OCI-LY7 (cell line): ENCODE measurements around the gene C12orf42.

Experiments
- EZH2phosphoT487 ChIP-seq: fragments of 200-600 bp; sonication (generic); IDR thresholded peaks from 2 replicates; pipeline ENCODE4 v1.6.1; 2018; ENCODE audit warnings: low read depth, borderline replicate concordance, mild to moderate bottlenecking, mixed run types, antibody characterized with exemption, low read length, moderate library complexity, mixed read lengths
- TF ChIP-seq, protein P1 (sequence below): fragments of 200-600 bp; sonication (generic); conservative IDR thresholded peaks from 2 replicates; pipeline ENCODE4 v1.5.1; 2014; ENCODE audit warnings: mild to moderate bottlenecking, antibody characterized with exemption, low read length, moderate library complexity, mixed read lengths

DNA sequence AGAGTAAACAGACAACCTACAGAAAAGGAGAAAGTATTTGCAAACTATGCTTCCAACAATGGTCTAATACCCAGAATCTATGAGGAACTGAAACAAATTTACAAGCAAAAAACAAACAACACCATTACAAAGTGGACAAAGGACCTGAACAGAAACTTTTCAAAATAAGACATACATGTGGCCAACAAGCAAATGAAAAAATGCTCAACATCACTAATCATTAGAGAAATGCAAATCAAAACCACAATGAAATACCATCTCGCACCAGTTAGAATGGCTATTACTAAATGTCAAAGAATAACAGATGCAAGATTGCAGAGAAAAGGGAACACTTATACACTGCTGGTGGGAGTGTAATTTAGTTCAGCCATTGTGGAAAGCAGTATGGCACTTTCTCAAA is 125.8 kb downstream of the C12orf42 start:
- TF ChIP-seq, protein P1, sequence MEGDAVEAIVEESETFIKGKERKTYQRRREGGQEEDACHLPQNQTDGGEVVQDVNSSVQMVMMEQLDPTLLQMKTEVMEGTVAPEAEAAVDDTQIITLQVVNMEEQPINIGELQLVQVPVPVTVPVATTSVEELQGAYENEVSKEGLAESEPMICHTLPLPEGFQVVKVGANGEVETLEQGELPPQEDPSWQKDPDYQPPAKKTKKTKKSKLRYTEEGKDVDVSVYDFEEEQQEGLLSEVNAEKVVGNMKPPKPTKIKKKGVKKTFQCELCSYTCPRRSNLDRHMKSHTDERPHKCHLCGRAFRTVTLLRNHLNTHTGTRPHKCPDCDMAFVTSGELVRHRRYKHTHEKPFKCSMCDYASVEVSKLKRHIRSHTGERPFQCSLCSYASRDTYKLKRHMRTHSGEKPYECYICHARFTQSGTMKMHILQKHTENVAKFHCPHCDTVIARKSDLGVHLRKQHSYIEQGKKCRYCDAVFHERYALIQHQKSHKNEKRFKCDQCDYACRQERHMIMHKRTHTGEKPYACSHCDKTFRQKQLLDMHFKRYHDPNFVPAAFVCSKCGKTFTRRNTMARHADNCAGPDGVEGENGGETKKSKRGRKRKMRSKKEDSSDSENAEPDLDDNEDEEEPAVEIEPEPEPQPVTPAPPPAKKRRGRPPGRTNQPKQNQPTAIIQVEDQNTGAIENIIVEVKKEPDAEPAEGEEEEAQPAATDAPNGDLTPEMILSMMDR = no peak
- TF ChIP-seq EZH2phosphoT487 = no peak
